Astrocyte (in vitro differentiated cells and primary cell): ENCODE results near the gene DPP4.

Source experiments
- EZH2 ChIP-seq: IDR thresholded peaks from 2 replicates; pipeline ENCODE4 v1.6.1; 2012; ENCODE audit warnings: mild to moderate bottlenecking, low read length, inconsistent platforms; ENCODE audit not compliant: insufficient read depth
- TF ChIP-seq, protein P1 (sequence below): IDR thresholded peaks from 2 replicates; pipeline ENCODE4 v1.5.1; 2011; ENCODE audit warnings: low read depth, mild to moderate bottlenecking, inconsistent platforms, low read length, moderate library complexity; ENCODE audit not compliant: insufficient read depth

DNA sequence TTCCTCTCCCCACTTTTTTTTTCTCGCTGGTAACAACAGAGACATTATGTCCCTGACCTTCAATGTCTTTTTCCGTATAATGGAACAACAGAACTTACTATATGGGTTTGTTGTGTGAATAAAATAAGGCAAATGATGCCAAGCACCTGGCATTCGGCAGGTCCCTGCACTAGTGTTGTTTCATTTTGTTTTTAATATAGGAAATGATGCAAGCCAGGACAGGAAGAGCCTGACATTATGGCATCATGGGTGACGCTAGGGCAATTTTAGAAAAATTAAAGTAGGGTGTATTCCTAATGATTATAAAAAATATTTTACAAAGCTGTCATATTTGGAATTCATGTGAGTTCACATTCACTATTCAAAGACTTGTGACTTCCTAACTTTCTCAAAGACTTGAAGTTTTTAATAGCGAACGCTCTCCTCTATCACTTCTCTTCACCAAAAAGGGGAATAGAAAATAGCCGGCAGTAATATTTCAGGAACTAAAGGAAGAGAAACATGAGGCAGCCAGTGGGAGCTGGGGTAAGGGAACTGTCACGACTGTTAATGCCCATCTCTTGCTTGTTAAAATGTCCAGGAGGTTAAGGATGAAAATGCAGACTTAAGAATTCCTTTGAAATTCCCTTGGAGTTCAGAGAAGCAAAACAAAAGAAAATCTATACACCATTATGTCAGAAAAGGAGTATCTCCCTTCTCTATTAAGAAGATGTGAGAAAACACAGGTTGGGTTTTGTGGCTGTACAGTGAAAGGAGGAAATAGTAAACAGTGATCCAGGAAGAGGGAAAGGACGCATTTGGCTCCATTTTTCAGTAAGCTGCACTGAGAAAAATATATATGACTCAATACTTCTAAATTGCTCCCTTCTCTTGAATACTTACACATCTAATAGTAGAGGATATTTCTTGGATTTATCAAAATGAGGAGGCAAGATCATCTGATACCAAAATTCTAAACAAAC lies 60.2 kb downstream of the DPP4 start:
- TF ChIP-seq, protein P1, sequence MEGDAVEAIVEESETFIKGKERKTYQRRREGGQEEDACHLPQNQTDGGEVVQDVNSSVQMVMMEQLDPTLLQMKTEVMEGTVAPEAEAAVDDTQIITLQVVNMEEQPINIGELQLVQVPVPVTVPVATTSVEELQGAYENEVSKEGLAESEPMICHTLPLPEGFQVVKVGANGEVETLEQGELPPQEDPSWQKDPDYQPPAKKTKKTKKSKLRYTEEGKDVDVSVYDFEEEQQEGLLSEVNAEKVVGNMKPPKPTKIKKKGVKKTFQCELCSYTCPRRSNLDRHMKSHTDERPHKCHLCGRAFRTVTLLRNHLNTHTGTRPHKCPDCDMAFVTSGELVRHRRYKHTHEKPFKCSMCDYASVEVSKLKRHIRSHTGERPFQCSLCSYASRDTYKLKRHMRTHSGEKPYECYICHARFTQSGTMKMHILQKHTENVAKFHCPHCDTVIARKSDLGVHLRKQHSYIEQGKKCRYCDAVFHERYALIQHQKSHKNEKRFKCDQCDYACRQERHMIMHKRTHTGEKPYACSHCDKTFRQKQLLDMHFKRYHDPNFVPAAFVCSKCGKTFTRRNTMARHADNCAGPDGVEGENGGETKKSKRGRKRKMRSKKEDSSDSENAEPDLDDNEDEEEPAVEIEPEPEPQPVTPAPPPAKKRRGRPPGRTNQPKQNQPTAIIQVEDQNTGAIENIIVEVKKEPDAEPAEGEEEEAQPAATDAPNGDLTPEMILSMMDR: no peak
- TF ChIP-seq EZH2: no peak
